22Rv1 (cell line): Measurements from ENCODE around the gene BRD3.
"Not testable (repeated sequence)": the region's sequence is repeated elsewhere in the genome, so short reads cannot be mapped to it uniquely, and the experiment has no call there.

Experiments used
- CTCF ChIP-seq: fragments of 450-650 bp; IDR thresholded peaks from 2 replicates; pipeline ENCODE4 v1.5.1; 2017; ENCODE audit warnings: mild to moderate bottlenecking
- ZFX ChIP-seq: fragments of 450-650 bp; IDR thresholded peaks from 2 replicates; pipeline ENCODE4 v1.6.1; 2017; ENCODE audit warnings: antibody characterized with exemption, borderline replicate concordance

- not testable (repeated sequence) for TF ChIP-seq CTCF, ZFX
Measured at GRCh38 chr9:134072683-134073082, 4.9 kb upstream of the BRD3 start.
